Measurements from ENCODE around the gene TEAD1. TPM values are rescaled to one million over a fixed set of nuclear protein-coding genes. Genes with fewer than 3 reads are reported as not detected.

The TEAD1 gene
- total RNA-seq, 4 donors from 2014 or later = 45.7 to 88.7 (median 71.4) TPM

- TF ChIP-seq CTCF (IDR thresholded peaks at IDR 0.05) = no peak
- TF ChIP-seq POLR2A (IDR thresholded peaks at IDR 0.05) = no peak
- 84% methylated on average over 10 of the region's 10 CpGs for WGBS, 2 donors
Measured at GRCh38 chr11:12682737-12683500, 8.7 kb downstream of the TEAD1 start.

GRCh38 chr11:12683874-12684273, 9.7 kb downstream of the TEAD1 start:
- no peak for TF ChIP-seq CTCF (IDR thresholded peaks at IDR 0.05)
- TF ChIP-seq POLR2A (IDR thresholded peaks at IDR 0.05) = no peak
- H3K4me3 ChIP-seq (ENCODE audit: low read depth, poor library complexity, severe bottlenecking) = no peak overlapping the region
- intact Hi-C loops (cut with DNase I; ENCODE audit: low total_unique reads) = no loop called here
- WGBS, 2 donors = 68 to 86% methylated on average over 5 of the region's 5 CpGs
- DNase-seq (ENCODE audit: low spot score in 2 of 2) = no peak

More at GRCh38 chr11:12682737-12683500, 8.7 kb downstream of the TEAD1 start:
- H3K4me3 ChIP-seq (ENCODE audit: low read depth, poor library complexity, severe bottlenecking) = no peak overlapping the region
- DNase-seq (ENCODE audit: low spot score in 2 of 2) = no peak
- intact Hi-C loops (cut with DNase I; ENCODE audit: low total_unique reads) = no loop called here

GRCh38 chr11:12684315-12684714, 10.1 kb downstream of the TEAD1 start:
- H3K4me3 ChIP-seq (ENCODE audit: low read depth, poor library complexity, severe bottlenecking) = no peak overlapping the region
- intact Hi-C loops (cut with DNase I; ENCODE audit: low total_unique reads) = no loop called here
- TF ChIP-seq POLR2A (IDR thresholded peaks at IDR 0.05) (no peak), CTCF (IDR thresholded peaks at IDR 0.05) (no peak)
- DNase-seq (ENCODE audit: low spot score in 2 of 2) = no peak
- WGBS, 2 donors = 77 to 79% methylated on average over 4 of the region's 4 CpGs

GRCh38 chr11:12684816-12685215, 10.6 kb downstream of the TEAD1 start:
- WGBS, 2 donors = 71 to 88% methylated on average over 1 of the region's 1 CpG
- no peak for DNase-seq (ENCODE audit: low spot score in 2 of 2)
- H3K4me3 ChIP-seq (ENCODE audit: low read depth, poor library complexity, severe bottlenecking) = no peak overlapping the region
- intact Hi-C loops (cut with DNase I; ENCODE audit: low total_unique reads) = no loop called here
- TF ChIP-seq POLR2A (IDR thresholded peaks at IDR 0.05) (no peak), CTCF (IDR thresholded peaks at IDR 0.05) (no peak)

GRCh38 chr11:12685229-12685628, 11.0 kb downstream of the TEAD1 start:
- H3K4me3 ChIP-seq (ENCODE audit: low read depth, poor library complexity, severe bottlenecking) = no peak overlapping the region
- TF ChIP-seq POLR2A (IDR thresholded peaks at IDR 0.05) (no peak), CTCF (IDR thresholded peaks at IDR 0.05) (no peak)
- intact Hi-C loops (cut with DNase I; ENCODE audit: low total_unique reads) = no loop called here
- no peak for DNase-seq (ENCODE audit: low spot score in 2 of 2)
- WGBS, 2 donors = 76 to 86% methylated on average over 3 of the region's 3 CpGs
